HG03432 (cell line): Measurements from ENCODE around the gene PLIN1.

Experiments used
- ATAC-seq: cut with Tn5 transposase; IDR thresholded peaks from one replicate; pipeline ENCODE4 v1.9.1; 2021; ENCODE audit warnings: mild to moderate bottlenecking, moderate library complexity; ENCODE audit not compliant: unreplicated experiment

PLIN1 gene

GRCh38 chr15:89654301-89654761 lies 24.8 kb downstream of the PLIN1 start:
- ATAC-seq = no peak

- no peak for ATAC-seq
Measured at GRCh38 chr15:89653578-89653977, 25.6 kb downstream of the PLIN1 start.

- no peak for ATAC-seq
Measured at GRCh38 chr15:89652666-89653065, 26.5 kb downstream of the PLIN1 start.

- ATAC-seq = no peak
Measured at GRCh38 chr15:89652131-89652530, 27.0 kb downstream of the PLIN1 start.

- no peak for ATAC-seq
Measured at GRCh38 chr15:89649716-89650115, 29.5 kb downstream of the PLIN1 start.

GRCh38 chr15:89649013-89649625 lies 30.0 kb downstream of the PLIN1 start:
- no peak for ATAC-seq

GRCh38 chr15:89648106-89649012 lies 30.8 kb downstream of the PLIN1 start:
- ATAC-seq = no peak

- peak; percentile 71 for ATAC-seq
Measured at GRCh38 chr15:89647191-89647851, 31.8 kb downstream of the PLIN1 start.

- no peak for ATAC-seq
Measured at GRCh38 chr15:89646416-89647141, 32.6 kb downstream of the PLIN1 start.

- no peak for ATAC-seq
Measured at GRCh38 chr15:89645680-89646079, 33.5 kb downstream of the PLIN1 start.

GRCh38 chr15:89642106-89642505 lies 37.1 kb downstream of the PLIN1 start:
- ATAC-seq = no peak

GRCh38 chr15:89641053-89641452 lies 38.1 kb downstream of the PLIN1 start:
- ATAC-seq = no peak

- no peak for ATAC-seq
Measured at GRCh38 chr15:89640245-89640644, 38.9 kb downstream of the PLIN1 start.

GRCh38 chr15:89633585-89633984 lies 45.6 kb downstream of the PLIN1 start:
- ATAC-seq = no peak

- ATAC-seq = no peak
Measured at GRCh38 chr15:89632563-89633430, 46.4 kb downstream of the PLIN1 start.

GRCh38 chr15:89631902-89632264 lies 47.3 kb downstream of the PLIN1 start:
- ATAC-seq = no peak

GRCh38 chr15:89630974-89631901 lies 47.9 kb downstream of the PLIN1 start:
- no peak for ATAC-seq

- no peak for ATAC-seq
Measured at GRCh38 chr15:89630260-89630659, 48.9 kb downstream of the PLIN1 start.

GRCh38 chr15:89629829-89630228 lies 49.3 kb downstream of the PLIN1 start:
- no peak for ATAC-seq
